Activated CD8-positive, alpha-beta T cell treated with anti-CD3 and anti-CD28 coated beads for 36 hours (primary cell): ENCODE results near the gene SMIM5. TPM values are rescaled to one million over a fixed set of nuclear protein-coding genes. Genes with fewer than 3 reads are reported as not detected.

Experiments used
- ATAC-seq: fragments of 200-7000 bp; cut with Tn5 transposase; one replicate; pipeline ENCODE4 v1.10.0; 2021; ENCODE audit warnings: mild to moderate bottlenecking, moderate library complexity
- CTCF ChIA-PET: fragments of 350-600 bp; sonication (Branson Sonifier 250); formaldehyde crosslinking; loops from one replicate; lab custom pipeline; 2021; ENCODE audit warnings: antibody characterized with exemption; lab: Charles Lee
- POLR2A ChIA-PET: fragments of 350-600 bp; sonication (Branson Sonifier 250); formaldehyde crosslinking; loops from one replicate; lab custom pipeline; 2021; ENCODE audit warnings: antibody characterized with exemption; lab: Charles Lee
- DNase-seq: peaks from one replicate; pipeline ENCODE4 v3.0.0-alpha.2; 2020
- H3K27ac Mint-ChIP-seq: one replicate; pipeline ENCODE4 v1.8.0; 2021; ENCODE audit warnings: mild to moderate bottlenecking, mixed read lengths
- H3K27me3 Mint-ChIP-seq: one replicate; pipeline ENCODE4 v1.8.0; 2021; ENCODE audit warnings: mixed read lengths
- H3K36me3 Mint-ChIP-seq: one replicate; pipeline ENCODE4 v1.8.0; 2021; ENCODE audit warnings: low read depth, mixed read lengths
- H3K4me1 Mint-ChIP-seq: one replicate; pipeline ENCODE4 v1.8.0; 2021; ENCODE audit warnings: low read depth, mixed read lengths
- H3K4me3 Mint-ChIP-seq: one replicate; pipeline ENCODE4 v1.8.0; 2021; ENCODE audit warnings: mild to moderate bottlenecking, moderate library complexity, mixed read lengths
- H3K9me3 Mint-ChIP-seq: one replicate; pipeline ENCODE4 v1.8.0; 2021; ENCODE audit warnings: mixed read lengths
- intact Hi-C: fragments of 100-400 bp; cut with micrococcal nuclease; formaldehyde crosslinking; loops from one replicate; pipeline ENCODE4 v1.10.0; 2022
- total RNA-seq, 2 experiments: library from RNA; stranded (reverse); gene quantifications; one replicate each; pipeline ENCODE4 v1.2.3, GENCODE V29; 2021
- TF ChIP-seq, protein P1 (sequence below): fragments of 200-600 bp; IDR thresholded peaks from one replicate; pipeline ENCODE4 v1.8.0; 2022; ENCODE audit warnings: antibody characterized with exemption, mild to moderate bottlenecking

SMIM5 gene
- total RNA-seq, 2 experiments from 2014 or later, result 0.07 to 0.25 TPM

DNA sequence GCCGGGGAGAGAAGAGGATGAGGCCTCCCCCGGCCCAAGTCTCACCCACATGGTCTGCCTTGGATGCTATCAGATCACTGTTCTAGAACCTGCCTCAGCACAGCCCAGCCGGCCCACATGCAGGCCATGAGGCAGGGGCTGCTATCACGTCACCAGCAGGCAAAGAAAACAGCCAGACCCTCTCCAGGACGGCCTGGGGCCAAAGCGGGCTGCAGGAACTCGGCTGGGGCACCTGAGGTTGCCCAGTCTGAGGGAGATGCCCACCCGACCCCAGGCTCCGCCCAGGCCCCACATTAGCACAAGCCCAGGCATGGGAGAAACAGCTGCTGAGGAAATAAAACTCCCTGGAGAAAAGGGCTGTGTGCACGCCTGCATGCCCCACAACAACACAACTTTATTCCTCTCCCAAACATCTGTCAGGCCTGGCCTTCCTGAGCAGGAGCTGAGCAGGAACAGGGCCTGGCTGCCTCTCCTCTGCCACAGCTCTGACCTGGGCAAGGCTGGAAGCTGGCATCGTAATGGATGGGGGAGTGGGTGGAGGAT lies 6.7 kb upstream of the SMIM5 start:
- Mint-ChIP-seq H3K27ac (no peak overlapping the region), H3K27me3 (no peaks in the 10 kb centered on the region), H3K9me3 (no peaks in the 10 kb centered on the region), H3K36me3 (no peaks in the 10 kb centered on the region), H3K4me1 (no peaks in the 10 kb centered on the region), H3K4me3 (no peak overlapping the region)
- DNase-seq (no peak), ATAC-seq (no peak)
- TF ChIP-seq, protein P1, sequence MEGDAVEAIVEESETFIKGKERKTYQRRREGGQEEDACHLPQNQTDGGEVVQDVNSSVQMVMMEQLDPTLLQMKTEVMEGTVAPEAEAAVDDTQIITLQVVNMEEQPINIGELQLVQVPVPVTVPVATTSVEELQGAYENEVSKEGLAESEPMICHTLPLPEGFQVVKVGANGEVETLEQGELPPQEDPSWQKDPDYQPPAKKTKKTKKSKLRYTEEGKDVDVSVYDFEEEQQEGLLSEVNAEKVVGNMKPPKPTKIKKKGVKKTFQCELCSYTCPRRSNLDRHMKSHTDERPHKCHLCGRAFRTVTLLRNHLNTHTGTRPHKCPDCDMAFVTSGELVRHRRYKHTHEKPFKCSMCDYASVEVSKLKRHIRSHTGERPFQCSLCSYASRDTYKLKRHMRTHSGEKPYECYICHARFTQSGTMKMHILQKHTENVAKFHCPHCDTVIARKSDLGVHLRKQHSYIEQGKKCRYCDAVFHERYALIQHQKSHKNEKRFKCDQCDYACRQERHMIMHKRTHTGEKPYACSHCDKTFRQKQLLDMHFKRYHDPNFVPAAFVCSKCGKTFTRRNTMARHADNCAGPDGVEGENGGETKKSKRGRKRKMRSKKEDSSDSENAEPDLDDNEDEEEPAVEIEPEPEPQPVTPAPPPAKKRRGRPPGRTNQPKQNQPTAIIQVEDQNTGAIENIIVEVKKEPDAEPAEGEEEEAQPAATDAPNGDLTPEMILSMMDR, result no peak
- CTCF ChIA-PET, result interaction anchor here (0.8 to 1.4 kb wide), 6 partner anchors 12 to 127 kb away, joined by 3 to 9 read pairs (median 3); no protein-coding TSS in a partner anchor
- POLR2A ChIA-PET, result interaction anchor here (1.0 kb wide), 1 partner anchor 177 kb away, joined by 3 read pairs; no protein-coding TSS in a partner anchor
- intact Hi-C loops, result no loop called here

DNA sequence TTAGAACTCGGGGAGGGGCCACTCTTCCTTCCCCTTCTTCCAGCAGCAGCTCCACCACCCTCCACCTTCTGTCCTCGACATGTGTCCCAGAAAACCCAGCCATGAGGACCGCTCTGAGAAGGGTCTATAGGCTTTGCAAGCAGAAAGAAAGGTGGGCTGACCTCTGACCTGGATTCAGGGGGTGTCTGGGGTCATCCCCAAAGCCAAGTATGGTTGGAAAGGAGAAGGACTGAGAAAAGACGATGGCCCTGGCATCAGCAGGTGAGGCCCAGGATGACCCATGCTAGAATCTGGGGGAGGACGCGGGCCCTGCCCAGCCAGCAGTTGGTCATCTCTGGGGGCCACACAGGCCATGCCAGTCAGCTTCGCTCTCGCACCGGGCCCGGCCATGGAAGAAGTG lies 6.1 kb upstream of the SMIM5 start:
- Mint-ChIP-seq H3K9me3 (no peaks in the 10 kb centered on the region), H3K4me1 (no peaks in the 10 kb centered on the region), H3K4me3 (no peak overlapping the region), H3K27me3 (no peaks in the 10 kb centered on the region), H3K27ac (no peak overlapping the region), H3K36me3 (no peaks in the 10 kb centered on the region)
- CTCF ChIA-PET, result interaction anchor here (1.3 to 1.4 kb wide), 2 partner anchors 62 to 126 kb away, joined by 3 to 9 read pairs; no protein-coding TSS in a partner anchor
- TF ChIP-seq, protein P1, result no peak
- POLR2A ChIA-PET, result interaction anchor here (1.0 kb wide), 1 partner anchor 177 kb away, joined by 3 read pairs; no protein-coding TSS in a partner anchor
- intact Hi-C loops, result no loop called here
- DNase-seq (no peak), ATAC-seq (no peak)

DNA sequence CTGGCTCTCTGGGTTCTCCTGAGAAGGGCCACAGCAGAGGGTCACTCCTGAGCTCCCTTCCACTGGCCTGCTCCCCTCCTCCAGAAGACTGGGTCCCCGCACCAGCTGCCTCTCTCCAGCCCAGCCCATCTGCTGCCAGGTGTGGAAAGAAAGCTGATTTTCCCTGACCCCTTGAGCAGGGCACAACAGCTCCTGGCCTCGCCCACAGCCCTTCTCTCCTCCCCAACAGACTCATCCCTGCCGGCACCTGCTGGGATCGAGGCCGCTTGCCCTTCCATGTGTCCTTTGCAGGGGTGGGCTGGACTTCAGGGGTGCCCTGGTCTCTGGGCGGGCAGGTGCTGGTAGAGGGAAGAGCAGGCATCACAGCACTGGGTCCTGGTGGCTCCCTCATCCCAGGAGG lies 4.8 kb upstream of the SMIM5 start:
- Mint-ChIP-seq H3K4me1 (no peaks in the 10 kb centered on the region), H3K9me3 (no peaks in the 10 kb centered on the region), H3K4me3 (no peak overlapping the region), H3K27ac (no peak overlapping the region), H3K27me3 (no peaks in the 10 kb centered on the region), H3K36me3 (no peaks in the 10 kb centered on the region)
- ChIA-PET POLR2A (interaction anchor here (0.6 to 1.1 kb wide), 2 partner anchors 15 to 113 kb away, joined by 3 to 5 read pairs; no protein-coding TSS in a partner anchor), CTCF (interaction anchor here (1.1 to 12.2 kb wide), 2 partner anchors 26 to 120 kb away, joined by 4 to 280 read pairs; no protein-coding TSS in a partner anchor)
- ATAC-seq (no peak), DNase-seq (no peak)
- intact Hi-C loops, result no loop called here
- TF ChIP-seq, protein P1, result no peak

DNA sequence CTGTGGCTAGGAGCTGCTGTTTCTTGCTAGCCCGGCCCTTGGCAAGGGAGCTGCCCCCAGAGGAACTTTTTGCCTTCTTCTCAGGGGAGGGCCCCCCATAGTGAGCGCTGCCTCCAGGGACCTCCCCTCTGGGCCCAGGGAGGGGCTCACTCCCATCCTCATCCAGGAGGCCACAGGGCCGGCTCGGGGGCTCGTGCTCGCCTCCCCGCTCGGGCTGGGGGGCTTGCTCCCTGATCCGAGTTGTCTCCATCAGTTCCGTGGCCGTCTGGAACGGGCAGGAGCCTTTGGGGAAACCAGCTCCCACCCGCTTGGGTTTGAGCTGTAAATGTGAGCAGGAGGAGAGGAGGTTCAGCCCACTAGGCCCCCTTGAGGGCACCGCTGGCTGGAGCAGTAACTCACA lies 4.1 kb upstream of the SMIM5 start:
- Mint-ChIP-seq H3K36me3 (no peaks in the 10 kb centered on the region), H3K27me3 (no peaks in the 10 kb centered on the region), H3K27ac (no peak overlapping the region), H3K9me3 (no peaks in the 10 kb centered on the region), H3K4me3 (no peak overlapping the region), H3K4me1 (peaks cover 4% of the 10 kb centered on the region)
- ATAC-seq (no peak), DNase-seq (no peak)
- POLR2A ChIA-PET, result interaction anchor here (0.6 to 1.1 kb wide), 3 partner anchors 16 to 123 kb away, joined by 3 to 5 read pairs (median 3); no protein-coding TSS in a partner anchor
- CTCF ChIA-PET, result interaction anchor here (0.9 to 12.2 kb wide), 5 partner anchors 10 to 197 kb away, joined by 3 to 280 read pairs (median 3); a partner anchor contains a TSS
- intact Hi-C loops, result no loop called here
- TF ChIP-seq, protein P1, result no peak
